ENCODE results near the gene PRODH2. TPM values are rescaled to one million over a fixed set of nuclear protein-coding genes. Genes with fewer than 3 reads are reported as not detected.

PRODH2 gene
- total RNA-seq, 3 donors from 2014 or later, result not detected

DNA sequence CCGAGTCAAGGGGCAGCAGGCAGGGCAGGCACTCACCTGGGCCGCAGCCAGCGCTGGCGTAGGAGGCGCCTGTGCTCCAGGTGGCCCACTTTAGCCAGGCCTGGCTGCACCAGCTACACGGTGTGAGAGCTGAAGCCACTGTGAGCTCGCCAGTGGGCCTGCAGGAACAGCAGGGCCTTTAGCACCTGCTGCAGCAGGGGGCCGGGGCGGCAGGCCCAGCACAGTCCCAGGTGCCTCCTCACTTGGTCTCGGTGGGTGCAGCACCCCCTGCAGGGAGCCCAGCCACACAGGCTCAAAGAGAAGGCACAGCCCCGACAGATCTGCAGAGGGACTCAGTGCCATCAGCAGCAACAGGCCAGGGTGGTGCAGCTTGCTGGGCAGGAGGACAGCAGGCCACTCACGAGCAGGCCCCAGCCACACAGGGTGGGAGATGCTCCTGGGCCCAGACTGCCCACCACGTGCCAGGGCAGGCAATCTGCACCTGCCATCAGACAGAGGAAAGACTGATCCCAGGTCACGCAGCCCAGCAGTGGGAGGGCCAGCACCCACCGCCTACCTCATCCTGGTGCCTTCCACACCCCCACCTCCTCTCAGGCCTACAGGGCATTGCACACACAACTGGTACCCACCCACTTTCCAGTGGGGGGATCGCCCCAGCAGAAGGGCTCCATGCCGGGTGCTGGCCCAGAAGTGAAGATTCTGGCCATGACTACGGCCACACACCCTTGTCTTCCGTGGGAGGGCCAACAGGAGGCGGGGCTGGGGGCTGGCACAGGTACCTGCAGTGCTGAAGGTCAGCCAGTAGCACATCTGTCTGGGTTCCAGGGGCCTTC lies 21.4 kb downstream of the PRODH2 start:
- Histone ChIP-seq H3K36me3 (ENCODE audit: low read depth) (no peaks in the 10 kb centered on the region), H3K4me1 (ENCODE audit: low read depth) (no peaks in the 10 kb centered on the region), H3K9me3 (no peaks in the 10 kb centered on the region), H3K4me3 (no peak overlapping the region)
- ATAC-seq (no peak), DNase-seq (no peak)
- intact Hi-C loops (cut with DNase I, micrococcal nuclease), result no loop called here
- TF ChIP-seq, protein P1, sequence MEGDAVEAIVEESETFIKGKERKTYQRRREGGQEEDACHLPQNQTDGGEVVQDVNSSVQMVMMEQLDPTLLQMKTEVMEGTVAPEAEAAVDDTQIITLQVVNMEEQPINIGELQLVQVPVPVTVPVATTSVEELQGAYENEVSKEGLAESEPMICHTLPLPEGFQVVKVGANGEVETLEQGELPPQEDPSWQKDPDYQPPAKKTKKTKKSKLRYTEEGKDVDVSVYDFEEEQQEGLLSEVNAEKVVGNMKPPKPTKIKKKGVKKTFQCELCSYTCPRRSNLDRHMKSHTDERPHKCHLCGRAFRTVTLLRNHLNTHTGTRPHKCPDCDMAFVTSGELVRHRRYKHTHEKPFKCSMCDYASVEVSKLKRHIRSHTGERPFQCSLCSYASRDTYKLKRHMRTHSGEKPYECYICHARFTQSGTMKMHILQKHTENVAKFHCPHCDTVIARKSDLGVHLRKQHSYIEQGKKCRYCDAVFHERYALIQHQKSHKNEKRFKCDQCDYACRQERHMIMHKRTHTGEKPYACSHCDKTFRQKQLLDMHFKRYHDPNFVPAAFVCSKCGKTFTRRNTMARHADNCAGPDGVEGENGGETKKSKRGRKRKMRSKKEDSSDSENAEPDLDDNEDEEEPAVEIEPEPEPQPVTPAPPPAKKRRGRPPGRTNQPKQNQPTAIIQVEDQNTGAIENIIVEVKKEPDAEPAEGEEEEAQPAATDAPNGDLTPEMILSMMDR (IDR thresholded peaks at IDR 0.05), result no peak

DNA sequence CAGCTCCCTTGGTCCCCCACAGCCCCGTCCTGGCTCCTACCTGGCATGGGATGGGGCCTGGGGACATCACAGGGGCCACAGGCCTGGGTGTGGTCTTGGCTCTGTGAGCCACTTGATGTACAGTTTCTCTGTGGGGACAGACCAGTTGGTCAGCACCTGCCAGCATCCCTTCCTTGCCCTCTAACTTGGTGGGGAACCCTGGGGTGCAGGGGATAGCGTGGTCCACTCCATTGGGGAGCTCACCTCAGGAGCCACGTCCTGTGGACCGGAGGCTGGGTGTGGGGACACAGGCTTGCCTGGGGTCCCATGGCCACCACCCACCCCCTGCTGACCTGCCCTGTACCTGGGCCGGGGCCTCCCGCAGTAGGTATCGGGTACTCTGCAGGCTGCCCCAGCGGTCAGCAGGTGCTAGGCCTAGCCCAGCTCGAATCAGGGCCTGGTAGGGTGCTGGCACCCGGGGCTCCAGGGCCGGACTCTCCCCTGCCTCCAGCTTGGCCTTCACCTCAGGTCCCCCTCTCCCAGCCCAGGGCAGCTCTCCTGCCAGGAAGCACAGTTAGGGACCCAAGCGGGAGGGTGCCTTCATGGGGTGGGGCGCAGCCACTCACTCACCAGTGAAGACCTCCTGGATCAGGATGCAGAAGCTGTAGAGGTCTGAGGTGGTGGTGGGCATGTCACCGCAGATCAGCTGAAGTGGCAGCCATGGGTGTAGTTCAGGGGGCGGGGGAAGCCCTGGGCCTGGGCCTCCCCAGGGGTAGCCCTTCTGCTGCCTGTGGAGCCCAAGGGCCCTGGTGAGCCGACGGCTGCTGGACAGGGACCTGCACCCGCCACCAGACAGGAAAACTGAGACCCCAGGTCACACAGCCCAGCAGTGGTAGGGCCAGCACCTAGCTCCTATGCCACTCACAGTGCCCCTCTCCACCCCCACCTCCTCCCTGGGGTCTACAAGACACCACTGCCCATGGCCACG lies 22.4 kb downstream of the PRODH2 start:
- ATAC-seq, result no peak
- intact Hi-C loops (cut with DNase I, micrococcal nuclease), result no loop called here

DNA sequence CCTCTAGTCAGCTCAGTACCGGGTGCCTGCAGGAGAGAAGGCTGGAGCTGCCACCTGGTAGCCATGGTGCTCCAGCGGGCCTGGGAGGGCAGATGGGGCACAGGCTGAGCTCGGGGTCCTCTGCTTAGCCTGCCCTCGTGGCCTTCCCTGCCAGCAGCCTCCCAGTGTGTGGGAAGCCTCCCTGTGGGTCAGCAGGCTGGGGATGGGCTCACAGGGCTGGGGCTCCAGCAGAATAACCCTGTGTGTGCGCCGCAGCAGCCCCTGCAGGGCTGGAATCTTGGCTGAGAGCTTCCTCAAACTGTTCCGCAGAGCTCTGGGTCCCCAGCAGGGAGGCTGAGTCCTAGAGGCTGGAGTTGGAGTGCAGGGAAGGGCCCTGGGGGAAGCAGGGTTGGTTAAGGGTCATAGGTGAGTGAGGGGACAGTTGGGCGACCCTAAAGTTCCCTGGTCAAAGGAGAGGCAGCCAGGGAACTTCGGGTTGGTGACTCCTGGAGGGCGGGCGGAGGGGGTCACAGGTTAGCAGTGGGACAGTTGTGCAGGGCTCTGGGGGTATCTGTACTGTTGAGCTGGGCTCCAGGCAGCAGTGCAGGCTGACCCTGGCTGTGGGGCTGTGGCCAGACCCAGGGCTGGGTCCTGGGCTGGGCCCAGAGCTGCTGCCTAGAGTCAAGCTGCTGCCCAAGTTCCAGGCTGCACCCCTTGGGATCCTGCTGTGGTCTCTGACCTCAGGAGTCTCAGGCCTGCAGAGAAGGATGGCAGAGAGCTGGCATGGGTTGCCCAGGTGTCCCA lies 23.3 kb downstream of the PRODH2 start:
- no peaks in the 10 kb centered on the region for H3K4me1 ChIP-seq (ENCODE audit: low read depth)
- ATAC-seq (no peak), DNase-seq (no peak)
- TF ChIP-seq, protein P1 (IDR thresholded peaks at IDR 0.05), result no peak
- no peaks in the 10 kb centered on the region for H3K9me3 ChIP-seq
- intact Hi-C loops (cut with DNase I, micrococcal nuclease), result no loop called here
- no peak overlapping the region for H3K4me3 ChIP-seq
- no peaks in the 10 kb centered on the region for H3K36me3 ChIP-seq (ENCODE audit: low read depth)

More for the DNA sequence above, 22.4 kb downstream of the PRODH2 start:
- no peaks in the 10 kb centered on the region for H3K36me3 ChIP-seq (ENCODE audit: low read depth)
- H3K9me3 ChIP-seq, result no peaks in the 10 kb centered on the region
- DNase-seq, result no peak
- no peaks in the 10 kb centered on the region for H3K4me1 ChIP-seq (ENCODE audit: low read depth)
- no peak overlapping the region for H3K4me3 ChIP-seq
- TF ChIP-seq, protein P1 (IDR thresholded peaks at IDR 0.05), result no peak

DNA sequence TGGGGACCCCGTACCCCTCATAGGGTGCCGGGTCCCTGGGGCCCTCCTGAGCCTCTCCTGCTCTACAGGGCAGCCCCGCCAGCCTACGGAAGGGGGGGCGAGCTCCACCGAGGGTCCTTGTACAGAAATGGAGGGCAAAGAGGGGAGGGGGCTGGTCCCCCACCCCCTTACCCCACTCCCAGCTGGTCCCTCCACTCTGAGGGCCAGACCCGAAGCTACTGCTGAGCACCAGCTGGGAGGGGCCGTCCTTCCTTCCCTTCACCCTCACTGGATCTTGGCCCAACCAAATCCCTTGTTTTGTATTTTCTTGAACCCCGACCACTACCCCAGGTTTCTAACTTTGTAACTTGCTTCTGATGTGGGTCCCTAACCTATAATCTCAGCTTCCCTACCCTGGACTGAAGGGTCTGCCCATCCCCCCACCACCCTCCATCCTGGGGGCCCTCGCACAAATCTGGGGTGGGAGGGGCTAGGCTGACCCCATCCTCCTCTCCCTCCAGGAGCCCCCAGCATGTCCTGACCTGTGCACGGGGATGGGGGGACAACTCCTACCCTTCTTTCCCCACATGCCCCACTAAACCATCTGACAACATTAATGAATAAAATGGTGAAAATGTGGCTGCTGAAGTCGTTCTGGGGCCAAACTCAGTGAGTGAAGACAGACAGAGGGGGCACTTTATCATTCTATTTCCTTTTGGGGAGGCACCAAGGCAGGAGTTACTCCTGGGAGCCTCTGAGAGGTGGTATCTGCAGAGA lies 24.3 kb downstream of the PRODH2 start:
- Histone ChIP-seq H3K9me3 (no peaks in the 10 kb centered on the region), H3K36me3 (ENCODE audit: low read depth) (no peaks in the 10 kb centered on the region), H3K4me1 (ENCODE audit: low read depth) (no peaks in the 10 kb centered on the region), H3K4me3 (no peak overlapping the region)
- TF ChIP-seq, protein P1 (IDR thresholded peaks at IDR 0.05), result no peak
- ATAC-seq (no peak), DNase-seq (no peak)
- intact Hi-C loops (cut with DNase I, micrococcal nuclease), result no loop called here
